ENCODE results near the gene NCBP1.

DNA sequence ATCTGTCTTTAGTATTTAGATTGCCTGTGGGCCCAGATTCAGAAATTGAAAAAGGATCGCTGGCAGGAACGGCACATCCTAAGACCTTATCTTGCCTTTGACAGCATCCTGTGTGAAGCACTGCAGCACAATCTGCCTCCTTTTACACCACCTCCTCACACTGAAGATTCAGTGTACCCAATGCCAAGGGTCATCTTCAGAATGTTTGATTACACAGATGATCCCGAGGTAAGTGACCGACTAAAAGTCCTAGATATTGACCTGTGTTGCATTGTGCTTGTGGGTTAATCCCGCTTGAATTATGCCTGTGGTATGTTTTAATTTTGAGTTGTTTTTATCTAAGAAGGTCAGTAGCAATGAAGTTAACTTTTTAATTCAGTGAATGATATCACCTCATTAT is 14.4 kb downstream of the NCBP1 start:
- TF ChIP-seq POLR2A (IDR thresholded peaks at IDR 0.05): no peak
- TF ChIP-seq POLR2AphosphoS5 (IDR thresholded peaks at IDR 0.05): no peak
- TF ChIP-seq, protein P1, sequence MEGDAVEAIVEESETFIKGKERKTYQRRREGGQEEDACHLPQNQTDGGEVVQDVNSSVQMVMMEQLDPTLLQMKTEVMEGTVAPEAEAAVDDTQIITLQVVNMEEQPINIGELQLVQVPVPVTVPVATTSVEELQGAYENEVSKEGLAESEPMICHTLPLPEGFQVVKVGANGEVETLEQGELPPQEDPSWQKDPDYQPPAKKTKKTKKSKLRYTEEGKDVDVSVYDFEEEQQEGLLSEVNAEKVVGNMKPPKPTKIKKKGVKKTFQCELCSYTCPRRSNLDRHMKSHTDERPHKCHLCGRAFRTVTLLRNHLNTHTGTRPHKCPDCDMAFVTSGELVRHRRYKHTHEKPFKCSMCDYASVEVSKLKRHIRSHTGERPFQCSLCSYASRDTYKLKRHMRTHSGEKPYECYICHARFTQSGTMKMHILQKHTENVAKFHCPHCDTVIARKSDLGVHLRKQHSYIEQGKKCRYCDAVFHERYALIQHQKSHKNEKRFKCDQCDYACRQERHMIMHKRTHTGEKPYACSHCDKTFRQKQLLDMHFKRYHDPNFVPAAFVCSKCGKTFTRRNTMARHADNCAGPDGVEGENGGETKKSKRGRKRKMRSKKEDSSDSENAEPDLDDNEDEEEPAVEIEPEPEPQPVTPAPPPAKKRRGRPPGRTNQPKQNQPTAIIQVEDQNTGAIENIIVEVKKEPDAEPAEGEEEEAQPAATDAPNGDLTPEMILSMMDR (IDR thresholded peaks at IDR 0.05): no peak

All from breast epithelium (tissue), 3 donors.